Endodermal cell (in vitro differentiated cells): ENCODE measurements around the gene HEG1. TPM values are rescaled to one million over a fixed set of nuclear protein-coding genes. Genes with fewer than 3 reads are reported as not detected.
A peak's percentile ranks its signal among the peaks of the same experiment; 100 is the strongest.

Experiments
- DNase-seq: peaks from one replicate; pipeline ENCODE4 v3.0.0-alpha.2; 2017
- H3K27ac ChIP-seq: 2 replicates; pipeline ENCODE4 v1.5.1; 2013; ENCODE audit warnings: mild to moderate bottlenecking, low read depth, low read length, moderate library complexity
- H3K27me3 ChIP-seq: 2 replicates; pipeline ENCODE4 v1.6.1; 2013; ENCODE audit warnings: mild to moderate bottlenecking, low read length, moderate library complexity; ENCODE audit not compliant: insufficient read depth, control insufficient read depth, poor library complexity, severe bottlenecking
- H3K36me3 ChIP-seq: 2 replicates; pipeline ENCODE4 v1.7.0; 2013; ENCODE audit warnings: mild to moderate bottlenecking, low read length, moderate library complexity; ENCODE audit not compliant: control insufficient read depth, insufficient read depth
- H3K4me1 ChIP-seq: one replicate; pipeline ENCODE4 v1.7.0; 2013; ENCODE audit warnings: low read length; ENCODE audit not compliant: control insufficient read depth, insufficient read depth
- H3K4me3 ChIP-seq: 2 replicates; pipeline ENCODE4 v1.5.1; 2013; ENCODE audit warnings: mild to moderate bottlenecking, low read length, moderate library complexity
- H3K9ac ChIP-seq: 2 replicates; pipeline ENCODE4 v1.6.1; 2013; ENCODE audit warnings: mild to moderate bottlenecking, low read length, moderate library complexity; ENCODE audit not compliant: poor library complexity, severe bottlenecking; ENCODE audit errors: extremely low read depth
- H3K9me3 ChIP-seq: 2 replicates; pipeline ENCODE4 v1.6.1; 2013; ENCODE audit warnings: mild to moderate bottlenecking, low read length, moderate library complexity; ENCODE audit not compliant: control insufficient read depth
- H3K27ac Mint-ChIP-seq: 2 replicates; pipeline ENCODE4 v1.8.0; 2020; ENCODE audit warnings: mixed read lengths
- H3K27me3 Mint-ChIP-seq: 2 replicates; pipeline ENCODE4 v1.8.0; 2021; ENCODE audit warnings: mild to moderate bottlenecking, mixed read lengths; ENCODE audit not compliant: insufficient read depth
- H3K36me3 Mint-ChIP-seq: 2 replicates; pipeline ENCODE4 v1.8.0; 2020; ENCODE audit warnings: low read depth, mixed read lengths
- H3K4me1 Mint-ChIP-seq: 2 replicates; pipeline ENCODE4 v1.8.0; 2020; ENCODE audit warnings: mixed read lengths
- H3K4me3 Mint-ChIP-seq: 2 replicates; pipeline ENCODE4 v1.8.0; 2020; ENCODE audit warnings: mild to moderate bottlenecking, moderate library complexity, mixed read lengths
- H3K9me3 Mint-ChIP-seq: 2 replicates; pipeline ENCODE4 v1.8.0; 2020; ENCODE audit warnings: mild to moderate bottlenecking, mixed read lengths
- WGBS, 2 experiments: methylation state at CpG; one replicate each; pipeline versions ENCODE4 v1.1.5 to v1.1.7; 2013; ENCODE audit warnings: missing lambda C conversion rate in 2 of 2, mixed read lengths in 1 of 2; ENCODE audit not compliant: insufficient coverage in 1 of 2, insufficient read length in 1 of 2; 5-methylcytosine and 5-hydroxymethylcytosine counted together
- total RNA-seq, 2 donors: library from RNA; stranded (reverse); fragmentation: NEBNext Ultra II Directional in 1 of 2; extraction: Animal tissue kit (Norgen Biotek cat#: 25700) in 1 of 2; gene quantifications; 2 replicates in 1 of 2; 3 replicates in 1 of 2; pipeline ENCODE4 v1.2.1, GENCODE V29; 2021
- TF ChIP-seq, protein P1 (sequence below): fragments of 200-600 bp; sonication (generic); conservative IDR thresholded peaks from 2 replicates; pipeline ENCODE4 v1.5.0; 2021; ENCODE audit warnings: antibody characterized with exemption, mild to moderate bottlenecking

Gene HEG1
- total RNA-seq, 2 donors from 2014 or later = 25.5 to 27.0 TPM

DNA sequence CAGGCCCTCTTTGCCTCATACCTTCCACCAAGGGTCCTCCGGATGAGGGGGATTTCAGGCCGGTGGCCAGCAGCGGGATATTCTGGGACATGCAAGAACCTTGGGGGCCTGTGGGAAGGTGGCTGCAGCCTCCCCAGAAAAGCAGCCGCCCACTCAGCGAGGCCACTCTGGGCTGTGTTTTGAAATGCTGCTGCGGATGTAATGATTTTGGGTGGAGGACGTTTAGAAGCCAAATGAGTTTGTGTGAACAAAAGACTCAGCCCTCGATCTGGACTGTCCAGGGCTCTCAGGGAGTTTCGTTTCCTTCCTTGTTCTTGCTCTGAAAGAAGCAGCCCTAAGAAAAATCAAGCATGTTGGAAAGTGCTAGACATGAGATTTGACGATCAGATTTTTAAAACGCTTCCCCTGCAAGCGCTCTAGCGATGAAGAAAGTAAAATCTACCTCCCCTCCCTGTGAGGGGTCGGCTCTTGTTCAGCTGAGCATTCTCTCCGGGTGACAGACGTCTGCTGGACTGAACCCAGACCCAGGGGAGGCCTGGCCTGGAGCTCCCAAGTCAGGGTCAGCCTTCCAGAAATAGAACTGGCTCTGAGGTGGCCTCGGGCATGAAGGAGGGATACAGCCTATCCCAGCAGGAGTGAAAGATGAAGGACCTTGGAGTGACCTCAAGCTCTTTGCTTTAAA is 12.9 kb downstream of the HEG1 start:
- peaks cover 36% of the 10 kb centered on the region for H3K4me1 Mint-ChIP-seq

DNA sequence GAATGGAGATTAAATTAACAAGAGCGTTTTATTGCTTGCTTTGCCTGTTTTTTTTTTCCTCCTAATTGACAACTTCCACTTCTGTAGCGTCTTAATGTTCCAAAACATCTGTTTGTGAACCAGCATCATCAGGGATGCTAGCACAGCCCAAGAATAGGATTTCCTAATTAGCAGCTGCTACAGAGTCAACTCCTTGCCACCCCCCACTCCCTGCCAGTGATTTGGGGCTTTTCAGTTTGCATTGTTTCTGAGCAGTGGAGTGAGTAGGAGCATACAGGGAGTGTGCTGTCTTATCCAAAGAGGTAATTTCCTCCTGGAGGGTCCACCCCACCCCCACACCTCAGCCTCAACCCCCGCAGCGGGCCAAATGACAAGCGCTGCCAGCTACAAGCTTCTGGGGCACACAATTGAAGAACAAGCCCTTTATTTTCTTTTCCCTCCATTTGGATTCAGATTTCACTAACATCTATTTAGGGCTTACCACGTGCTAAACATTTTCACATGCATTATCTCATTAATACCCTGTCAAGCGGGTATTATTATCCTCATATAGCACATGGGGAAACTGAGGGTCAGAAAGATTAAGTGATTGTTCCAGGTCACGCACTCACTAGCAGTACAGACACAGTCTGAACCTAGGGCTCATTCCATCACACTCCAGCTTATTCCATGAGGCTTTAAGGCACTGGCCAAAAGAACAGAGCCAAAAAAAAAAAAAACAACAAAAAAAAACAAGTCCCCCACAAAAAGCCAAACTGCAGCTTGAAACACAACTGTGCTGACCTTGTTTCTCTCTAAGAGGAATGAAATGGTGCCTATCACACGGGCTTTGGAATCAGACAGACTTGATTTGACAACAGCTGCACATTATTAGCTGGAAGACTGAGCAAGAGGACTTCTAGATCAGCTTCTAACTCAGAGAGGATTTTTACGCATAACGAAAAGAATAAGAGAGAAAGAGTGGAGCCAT is 16.4 kb downstream of the HEG1 start:
- H3K36me3 Mint-ChIP-seq = peaks cover 17% of the 10 kb centered on the region
- H3K27me3 ChIP-seq = no peaks in the 10 kb centered on the region
- H3K27ac Mint-ChIP-seq = peak overlapping the region; percentile 2
- no peak overlapping the region for H3K4me3 Mint-ChIP-seq
- peak; percentile 73 for DNase-seq
- H3K27me3 Mint-ChIP-seq = no peaks in the 10 kb centered on the region
- peaks cover 40% of the 10 kb centered on the region for H3K4me1 Mint-ChIP-seq
- H3K9ac ChIP-seq = no peak overlapping the region
- peaks cover 23% of the 10 kb centered on the region for H3K9me3 ChIP-seq
- WGBS, 2 experiments = 43 to 45% methylated on average over 9 to 11 of the region's 11 CpGs
- TF ChIP-seq, protein P1, sequence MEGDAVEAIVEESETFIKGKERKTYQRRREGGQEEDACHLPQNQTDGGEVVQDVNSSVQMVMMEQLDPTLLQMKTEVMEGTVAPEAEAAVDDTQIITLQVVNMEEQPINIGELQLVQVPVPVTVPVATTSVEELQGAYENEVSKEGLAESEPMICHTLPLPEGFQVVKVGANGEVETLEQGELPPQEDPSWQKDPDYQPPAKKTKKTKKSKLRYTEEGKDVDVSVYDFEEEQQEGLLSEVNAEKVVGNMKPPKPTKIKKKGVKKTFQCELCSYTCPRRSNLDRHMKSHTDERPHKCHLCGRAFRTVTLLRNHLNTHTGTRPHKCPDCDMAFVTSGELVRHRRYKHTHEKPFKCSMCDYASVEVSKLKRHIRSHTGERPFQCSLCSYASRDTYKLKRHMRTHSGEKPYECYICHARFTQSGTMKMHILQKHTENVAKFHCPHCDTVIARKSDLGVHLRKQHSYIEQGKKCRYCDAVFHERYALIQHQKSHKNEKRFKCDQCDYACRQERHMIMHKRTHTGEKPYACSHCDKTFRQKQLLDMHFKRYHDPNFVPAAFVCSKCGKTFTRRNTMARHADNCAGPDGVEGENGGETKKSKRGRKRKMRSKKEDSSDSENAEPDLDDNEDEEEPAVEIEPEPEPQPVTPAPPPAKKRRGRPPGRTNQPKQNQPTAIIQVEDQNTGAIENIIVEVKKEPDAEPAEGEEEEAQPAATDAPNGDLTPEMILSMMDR = no peak
- H3K36me3 ChIP-seq = peaks cover 9% of the 10 kb centered on the region
- peaks cover 12% of the 10 kb centered on the region for H3K9me3 Mint-ChIP-seq
- no peak overlapping the region for H3K27ac ChIP-seq
- peak overlapping the region; percentile 64 for H3K4me3 ChIP-seq
- H3K4me1 ChIP-seq = peaks cover 37% of the 10 kb centered on the region

More for the DNA sequence above, 12.9 kb downstream of the HEG1 start:
- Histone ChIP-seq H3K9ac (no peak overlapping the region), H3K27ac (peak overlapping the region; percentile 69), H3K4me1 (peaks cover 34% of the 10 kb centered on the region), H3K9me3 (no peaks in the 10 kb centered on the region), H3K4me3 (no peak overlapping the region), H3K36me3 (peaks cover 6% of the 10 kb centered on the region), H3K27me3 (no peaks in the 10 kb centered on the region)
- no peaks in the 10 kb centered on the region for H3K9me3 Mint-ChIP-seq
- peak overlapping the region; percentile 74 for H3K27ac Mint-ChIP-seq
- TF ChIP-seq, protein P1 = no peak
- H3K4me3 Mint-ChIP-seq = no peak overlapping the region
- peak; percentile 47 for DNase-seq
- peaks cover 11% of the 10 kb centered on the region for H3K36me3 Mint-ChIP-seq
- no peaks in the 10 kb centered on the region for H3K27me3 Mint-ChIP-seq
- WGBS, 2 experiments = 59 to 85% methylated on average over 14 to 17 of the region's 17 CpGs

DNA sequence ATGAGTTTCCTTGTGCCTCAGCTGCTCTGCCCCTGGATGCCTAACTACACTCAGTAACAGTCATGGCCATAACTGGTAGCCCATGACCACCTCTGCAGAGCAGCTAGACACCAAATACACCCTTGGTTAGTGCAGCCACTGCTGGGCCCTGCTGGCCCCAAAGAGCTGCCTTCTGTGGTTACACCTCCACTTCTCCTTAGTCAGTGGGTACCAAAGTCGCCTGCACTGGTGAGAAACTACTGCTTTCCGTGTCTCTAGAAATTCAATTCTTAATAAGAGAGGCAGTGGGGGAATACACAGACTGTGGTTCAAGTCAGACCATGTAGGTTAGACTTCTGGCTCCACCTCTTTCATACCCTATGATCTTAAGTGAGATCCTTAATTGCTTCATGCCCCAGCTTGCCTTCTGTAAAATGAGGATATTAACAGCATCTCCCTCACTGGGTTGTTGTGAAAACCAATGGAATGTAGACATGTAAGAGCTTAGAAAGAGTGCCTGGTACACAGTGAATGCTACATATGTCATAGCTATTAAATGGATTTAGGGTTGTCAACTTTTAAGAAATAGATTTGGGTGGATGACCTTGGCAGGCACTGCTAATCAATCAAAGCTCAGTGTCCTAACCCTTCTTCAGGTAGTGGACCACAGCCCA is 18.2 kb downstream of the HEG1 start:
- WGBS, 2 experiments = 96 to 100% methylated on average over 1 to 2 of the region's 2 CpGs
- H3K27ac Mint-ChIP-seq = no peak overlapping the region
- H3K9ac ChIP-seq = no peak overlapping the region
- H3K9me3 Mint-ChIP-seq = peaks cover 12% of the 10 kb centered on the region
- H3K27me3 ChIP-seq = no peaks in the 10 kb centered on the region
- no peak overlapping the region for H3K27ac ChIP-seq
- H3K36me3 Mint-ChIP-seq = peaks cover 12% of the 10 kb centered on the region
- no peaks in the 10 kb centered on the region for H3K27me3 Mint-ChIP-seq
- TF ChIP-seq, protein P1 = no peak
- peaks cover 36% of the 10 kb centered on the region for H3K4me1 Mint-ChIP-seq
- peaks cover 9% of the 10 kb centered on the region for H3K36me3 ChIP-seq
- H3K4me3 Mint-ChIP-seq = no peak overlapping the region
- peaks cover 25% of the 10 kb centered on the region for H3K9me3 ChIP-seq
- DNase-seq = no peak
- no peak overlapping the region for H3K4me3 ChIP-seq
- H3K4me1 ChIP-seq = peaks cover 24% of the 10 kb centered on the region
